ENCODE measurements around the gene MDH1B.

GRCh38 chr2:206739271-206739670 is 25.9 kb downstream of the MDH1B start:
- TF ChIP-seq, protein P1, sequence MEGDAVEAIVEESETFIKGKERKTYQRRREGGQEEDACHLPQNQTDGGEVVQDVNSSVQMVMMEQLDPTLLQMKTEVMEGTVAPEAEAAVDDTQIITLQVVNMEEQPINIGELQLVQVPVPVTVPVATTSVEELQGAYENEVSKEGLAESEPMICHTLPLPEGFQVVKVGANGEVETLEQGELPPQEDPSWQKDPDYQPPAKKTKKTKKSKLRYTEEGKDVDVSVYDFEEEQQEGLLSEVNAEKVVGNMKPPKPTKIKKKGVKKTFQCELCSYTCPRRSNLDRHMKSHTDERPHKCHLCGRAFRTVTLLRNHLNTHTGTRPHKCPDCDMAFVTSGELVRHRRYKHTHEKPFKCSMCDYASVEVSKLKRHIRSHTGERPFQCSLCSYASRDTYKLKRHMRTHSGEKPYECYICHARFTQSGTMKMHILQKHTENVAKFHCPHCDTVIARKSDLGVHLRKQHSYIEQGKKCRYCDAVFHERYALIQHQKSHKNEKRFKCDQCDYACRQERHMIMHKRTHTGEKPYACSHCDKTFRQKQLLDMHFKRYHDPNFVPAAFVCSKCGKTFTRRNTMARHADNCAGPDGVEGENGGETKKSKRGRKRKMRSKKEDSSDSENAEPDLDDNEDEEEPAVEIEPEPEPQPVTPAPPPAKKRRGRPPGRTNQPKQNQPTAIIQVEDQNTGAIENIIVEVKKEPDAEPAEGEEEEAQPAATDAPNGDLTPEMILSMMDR (IDR thresholded peaks at IDR 0.05; ENCODE audit: insufficient read depth, low read length, poor library complexity, severe bottlenecking): no peak
- TF ChIP-seq EZH2phosphoT487 (conservative IDR thresholded peaks at IDR 0.05; ENCODE audit: low read length): no peak

All from SU-DHL-6 (cell line).